ENCODE results near the gene FAR2. TPM values are rescaled to one million over a fixed set of nuclear protein-coding genes. Genes with fewer than 3 reads are reported as not detected.
A peak's percentile ranks its signal among the peaks of the same experiment; 100 is the strongest.

FAR2 gene
- polyA plus RNA-seq, 1 donor (not counting 4 experiments of a cell fraction or from before 2014, with no cell fraction given): 9.2 TPM

DNA sequence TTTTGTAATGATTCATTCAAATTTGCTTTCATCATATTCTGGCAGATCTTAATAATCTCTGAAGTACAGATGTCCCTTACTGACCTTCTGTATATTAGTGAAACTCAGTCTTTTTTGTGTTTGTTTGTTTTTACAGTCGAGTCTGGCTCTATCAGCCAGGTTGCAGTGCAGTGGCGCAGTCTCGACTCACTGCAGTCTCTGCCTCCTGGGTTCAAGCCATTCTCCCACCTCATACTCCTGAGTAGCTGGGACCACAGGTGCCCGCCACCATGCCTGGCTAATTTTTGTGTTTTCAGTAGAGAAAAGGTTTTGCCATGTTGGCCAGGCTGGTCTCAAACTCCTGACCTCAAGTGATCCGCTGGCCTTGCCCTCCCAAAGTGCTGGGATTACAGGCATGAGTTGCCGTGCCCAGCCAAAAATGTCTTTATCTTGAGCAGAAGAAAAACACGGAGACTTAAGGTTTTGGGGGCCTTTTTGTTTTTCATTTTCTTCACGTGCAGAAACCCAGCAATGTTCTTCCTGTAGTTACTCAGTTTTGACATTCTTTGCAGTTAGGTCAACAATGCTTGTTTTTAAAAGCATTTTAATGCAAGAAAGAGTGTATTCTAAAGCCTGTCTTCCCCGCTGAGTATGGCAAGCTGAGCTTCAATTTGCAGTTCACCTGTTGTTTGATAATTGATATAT lies 79.5 kb downstream of the FAR2 start:
- Histone ChIP-seq H3K79me2 (ENCODE audit: control insufficient read depth, insufficient read depth, low read length) (no peaks in the 10 kb centered on the region), H4K20me1 (ENCODE audit: control insufficient read depth, extremely low read depth, insufficient read depth, low read length) (no peaks in the 10 kb centered on the region), H3K4me3 (ENCODE audit: control insufficient read depth in 2 of 3, extremely low read depth in 1 of 3, insufficient read depth in 2 of 3, low read depth in 1 of 3, low read length in 3 of 3) (no peak overlapping the region), H3K4me1 (ENCODE audit: control insufficient read depth, extremely low read depth, insufficient read depth, low read length) (peaks cover 2% of the 10 kb centered on the region), H3K9me3 (ENCODE audit: control insufficient read depth, low read depth, low read length) (no peaks in the 10 kb centered on the region), H3K9ac (ENCODE audit: control insufficient read depth, extremely low read depth, insufficient read depth, low read length) (no peak overlapping the region), H3K27ac (ENCODE audit: control insufficient read depth, insufficient read depth, low read length) (no peak overlapping the region), H2AFZ (ENCODE audit: control insufficient read depth, low read length) (no peak overlapping the region), H3K9me1 (ENCODE audit: control insufficient read depth, extremely low read depth, insufficient read depth, low read length) (no peaks in the 10 kb centered on the region), H3K27me3 (ENCODE audit: control insufficient read depth, extremely low read depth, insufficient read depth, low read length) (no peaks in the 10 kb centered on the region), H3K4me2 (ENCODE audit: control insufficient read depth, extremely low read depth, insufficient read depth, low read depth, low read length) (no peak overlapping the region), H3K36me3 (ENCODE audit: control insufficient read depth in 2 of 2, extremely low read depth in 1 of 2, insufficient read depth in 2 of 2, low read length in 2 of 2) (no peaks in the 10 kb centered on the region)
- FAIRE-seq (peak; percentile 13), DNase-seq (ENCODE audit: low read depth, low spot score) (no peak)
- dilution Hi-C loops (cut with MboI; ENCODE audit: extremely low pct_ligation_motif_present, low sequenced_read_pairs): no loop called here
- TF ChIP-seq EZH2 (IDR thresholded peaks at IDR 0.05; ENCODE audit: low read length): no peak
- TF ChIP-seq, protein P1, sequence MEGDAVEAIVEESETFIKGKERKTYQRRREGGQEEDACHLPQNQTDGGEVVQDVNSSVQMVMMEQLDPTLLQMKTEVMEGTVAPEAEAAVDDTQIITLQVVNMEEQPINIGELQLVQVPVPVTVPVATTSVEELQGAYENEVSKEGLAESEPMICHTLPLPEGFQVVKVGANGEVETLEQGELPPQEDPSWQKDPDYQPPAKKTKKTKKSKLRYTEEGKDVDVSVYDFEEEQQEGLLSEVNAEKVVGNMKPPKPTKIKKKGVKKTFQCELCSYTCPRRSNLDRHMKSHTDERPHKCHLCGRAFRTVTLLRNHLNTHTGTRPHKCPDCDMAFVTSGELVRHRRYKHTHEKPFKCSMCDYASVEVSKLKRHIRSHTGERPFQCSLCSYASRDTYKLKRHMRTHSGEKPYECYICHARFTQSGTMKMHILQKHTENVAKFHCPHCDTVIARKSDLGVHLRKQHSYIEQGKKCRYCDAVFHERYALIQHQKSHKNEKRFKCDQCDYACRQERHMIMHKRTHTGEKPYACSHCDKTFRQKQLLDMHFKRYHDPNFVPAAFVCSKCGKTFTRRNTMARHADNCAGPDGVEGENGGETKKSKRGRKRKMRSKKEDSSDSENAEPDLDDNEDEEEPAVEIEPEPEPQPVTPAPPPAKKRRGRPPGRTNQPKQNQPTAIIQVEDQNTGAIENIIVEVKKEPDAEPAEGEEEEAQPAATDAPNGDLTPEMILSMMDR (optimal IDR thresholded peaks at IDR 0.05 in 1 of 3, IDR thresholded peaks at IDR 0.05 in 1 of 3, conservative IDR thresholded peaks at IDR 0.05 in 1 of 3; ENCODE audit: extremely low read depth in 1 of 3, insufficient read depth in 2 of 3, low read length in 3 of 3): no peak

DNA sequence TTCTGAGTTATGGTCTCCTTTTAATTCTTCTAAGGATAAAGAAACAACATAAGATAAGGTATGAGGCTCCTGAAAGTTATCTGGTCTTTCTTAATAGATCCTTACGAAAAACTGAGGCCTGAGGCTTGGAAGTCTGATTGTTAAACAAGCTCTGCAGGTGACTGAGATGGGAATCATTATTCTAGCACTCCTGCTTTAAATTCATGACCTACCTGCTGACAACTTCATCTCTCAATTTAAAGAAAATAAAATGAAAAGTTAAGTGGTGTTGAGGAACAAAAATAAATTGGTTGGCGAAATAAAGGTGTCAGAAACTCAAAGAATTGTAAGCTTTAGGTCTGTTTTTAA lies 80.1 kb downstream of the FAR2 start:
- peaks cover 2% of the 10 kb centered on the region for H3K4me1 ChIP-seq (ENCODE audit: control insufficient read depth, extremely low read depth, insufficient read depth, low read length)
- no peaks in the 10 kb centered on the region for H3K27me3 ChIP-seq (ENCODE audit: control insufficient read depth, extremely low read depth, insufficient read depth, low read length)
- no peak overlapping the region for H3K4me3 ChIP-seq (ENCODE audit: control insufficient read depth in 2 of 3, extremely low read depth in 1 of 3, insufficient read depth in 2 of 3, low read depth in 1 of 3, low read length in 3 of 3)
- H3K79me2 ChIP-seq (ENCODE audit: control insufficient read depth, insufficient read depth, low read length): no peaks in the 10 kb centered on the region
- no peaks in the 10 kb centered on the region for H3K36me3 ChIP-seq (ENCODE audit: control insufficient read depth in 2 of 2, extremely low read depth in 1 of 2, insufficient read depth in 2 of 2, low read length in 2 of 2)
- no peaks in the 10 kb centered on the region for H4K20me1 ChIP-seq (ENCODE audit: control insufficient read depth, extremely low read depth, insufficient read depth, low read length)
- H3K27ac ChIP-seq (ENCODE audit: control insufficient read depth, insufficient read depth, low read length): no peak overlapping the region
- H2AFZ ChIP-seq (ENCODE audit: control insufficient read depth, low read length): no peak overlapping the region
- FAIRE-seq (no peak), DNase-seq (ENCODE audit: low read depth, low spot score) (no peak)
- dilution Hi-C loops (cut with MboI; ENCODE audit: extremely low pct_ligation_motif_present, low sequenced_read_pairs): no loop called here
- TF ChIP-seq, protein P1 (optimal IDR thresholded peaks at IDR 0.05 in 1 of 3, IDR thresholded peaks at IDR 0.05 in 1 of 3, conservative IDR thresholded peaks at IDR 0.05 in 1 of 3; ENCODE audit: extremely low read depth in 1 of 3, insufficient read depth in 2 of 3, low read length in 3 of 3): no peak
- TF ChIP-seq EZH2 (IDR thresholded peaks at IDR 0.05; ENCODE audit: low read length): no peak
- no peak overlapping the region for H3K4me2 ChIP-seq (ENCODE audit: control insufficient read depth, extremely low read depth, insufficient read depth, low read depth, low read length)
- no peak overlapping the region for H3K9ac ChIP-seq (ENCODE audit: control insufficient read depth, extremely low read depth, insufficient read depth, low read length)
- H3K9me3 ChIP-seq (ENCODE audit: control insufficient read depth, low read depth, low read length): no peaks in the 10 kb centered on the region
- H3K9me1 ChIP-seq (ENCODE audit: control insufficient read depth, extremely low read depth, insufficient read depth, low read length): no peaks in the 10 kb centered on the region

Data from keratinocyte (primary cell).